HT-29 (cell line): ENCODE measurements around the gene NMU. TPM values are rescaled to one million over a fixed set of nuclear protein-coding genes. Genes with fewer than 3 reads are reported as not detected.
A peak's percentile ranks its signal among the peaks of the same experiment; 100 is the strongest.
"Not testable (repeated sequence)": the region's sequence is repeated elsewhere in the genome, so short reads cannot be mapped to it uniquely, and the experiment has no call there.

Source experiments
- DNase-seq: peaks from one replicate; pipeline ENCODE4 v3.0.0-alpha.2; 2015; ENCODE audit warnings: low spot score
- total RNA-seq: library from RNA; depleted of rRNA; stranded (reverse); fragments of >200 nt; shearing (Covaris generic); gene quantifications from 2 replicates; pipeline ENCODE4 v1.2.3, GENCODE V29; 2014; rRNA removed

NMU gene, protein sequence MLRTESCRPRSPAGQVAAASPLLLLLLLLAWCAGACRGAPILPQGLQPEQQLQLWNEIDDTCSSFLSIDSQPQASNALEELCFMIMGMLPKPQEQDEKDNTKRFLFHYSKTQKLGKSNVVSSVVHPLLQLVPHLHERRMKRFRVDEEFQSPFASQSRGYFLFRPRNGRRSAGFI
- total RNA-seq = 2.4 and 8.6 TPM in 2 replicates

DNA sequence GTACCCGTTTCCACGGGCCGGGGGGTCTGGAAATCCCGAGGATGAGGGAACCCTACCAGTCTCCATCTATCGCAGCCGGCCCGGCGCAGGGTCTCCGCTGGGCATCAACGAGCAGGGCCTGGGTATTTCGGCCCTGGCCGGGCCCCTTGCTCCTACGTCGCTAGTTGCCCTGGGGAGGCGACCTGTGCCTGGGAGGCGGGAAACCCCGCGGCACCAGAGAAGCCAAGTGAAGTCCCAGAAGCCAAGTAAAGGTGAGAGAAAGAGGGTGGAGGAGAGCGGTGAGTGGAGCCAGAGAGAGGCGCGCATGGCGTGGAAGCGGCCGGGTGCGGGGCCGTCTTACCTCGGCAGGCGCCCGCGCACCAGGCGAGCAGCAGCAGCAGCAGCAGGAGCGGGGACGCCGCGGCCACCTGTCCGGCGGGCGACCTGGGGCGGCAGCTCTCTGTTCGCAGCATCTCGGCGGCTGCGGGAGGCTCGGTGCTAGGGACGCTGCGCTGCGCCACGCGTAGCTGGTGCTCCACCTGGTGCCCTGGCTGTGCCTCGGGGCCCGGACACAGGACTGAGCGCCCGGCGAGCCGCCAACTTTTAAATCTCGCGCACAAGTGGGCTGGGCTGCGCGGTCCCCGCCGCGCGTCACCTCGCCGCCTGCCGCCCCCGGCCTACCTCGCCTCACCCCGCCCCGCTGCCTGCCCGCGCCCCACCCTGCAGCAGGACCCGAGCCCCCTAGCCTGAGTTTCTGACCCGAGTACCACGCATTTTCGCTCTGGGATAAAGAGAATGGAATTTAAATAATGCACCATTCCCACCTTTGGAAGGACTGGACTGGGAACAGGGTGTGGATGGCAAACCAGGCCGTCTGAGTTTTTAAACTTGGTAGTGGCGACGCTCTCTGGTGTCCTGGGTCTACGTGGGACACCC, at the start of gene NMU:
Gene NMU, minus strand, starts transcription at position 558 of the 915 bp plus-strand sequence. Its CDS starts 106 bp downstream, at position 452.
- peak; percentile 61 for DNase-seq

- DNase-seq = no peak
These were observed 48.2 kb upstream of the NMU start for GRCh38 chr4:55684276-55684675.

GRCh38 chr4:55682797-55683196, 46.7 kb upstream of the NMU start:
- DNase-seq = not testable (repeated sequence)

DNA sequence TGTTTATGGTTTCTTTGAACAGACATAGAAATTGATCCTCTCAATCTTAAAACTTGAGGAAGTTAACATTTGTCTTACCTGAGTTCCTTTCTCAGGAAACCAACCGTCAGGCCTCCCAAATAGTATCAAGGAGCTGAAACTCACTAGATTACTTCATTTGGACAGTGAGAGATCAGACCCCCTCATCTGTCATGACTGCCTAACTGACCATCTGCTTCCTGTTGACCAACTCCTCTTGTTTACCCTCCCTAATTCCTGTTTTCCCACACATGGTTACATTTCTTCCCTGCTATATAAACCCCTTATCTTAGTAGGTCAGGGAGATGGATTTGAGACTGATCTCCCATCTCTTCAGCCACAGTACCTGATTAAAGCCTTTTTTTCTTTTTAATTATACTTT, 46.2 kb upstream of the NMU start:
- no peak for DNase-seq

GRCh38 chr4:55681430-55681829, 45.3 kb upstream of the NMU start:
- DNase-seq = no peak

GRCh38 chr4:55675196-55675793, 39.2 kb upstream of the NMU start:
- DNase-seq = no peak

DNA sequence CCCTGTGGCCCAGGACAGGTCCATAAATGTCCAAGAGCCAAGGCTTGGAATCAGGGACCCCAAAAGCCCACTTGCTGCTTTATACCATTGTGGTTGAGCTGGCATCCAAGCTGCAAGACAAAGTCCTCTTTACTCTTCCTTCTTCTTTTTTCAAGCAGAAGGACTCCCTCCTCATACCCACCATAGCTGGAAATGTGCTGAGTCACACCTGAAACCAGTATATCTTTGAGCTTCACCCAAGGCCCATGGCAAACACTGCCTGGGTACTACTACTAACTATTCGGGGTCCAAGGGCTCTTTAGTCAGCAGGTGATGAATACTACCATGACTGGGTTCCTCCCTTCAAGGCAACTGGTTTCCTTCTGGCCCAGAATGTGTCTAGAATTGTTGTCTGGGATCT, 37.3 kb upstream of the NMU start:
- no peak for DNase-seq

- no peak for DNase-seq
These were observed 35.6 kb upstream of the NMU start for GRCh38 chr4:55671667-55672066.

- DNase-seq = no peak
These were observed 34.6 kb upstream of the NMU start for GRCh38 chr4:55670695-55671094.

DNA sequence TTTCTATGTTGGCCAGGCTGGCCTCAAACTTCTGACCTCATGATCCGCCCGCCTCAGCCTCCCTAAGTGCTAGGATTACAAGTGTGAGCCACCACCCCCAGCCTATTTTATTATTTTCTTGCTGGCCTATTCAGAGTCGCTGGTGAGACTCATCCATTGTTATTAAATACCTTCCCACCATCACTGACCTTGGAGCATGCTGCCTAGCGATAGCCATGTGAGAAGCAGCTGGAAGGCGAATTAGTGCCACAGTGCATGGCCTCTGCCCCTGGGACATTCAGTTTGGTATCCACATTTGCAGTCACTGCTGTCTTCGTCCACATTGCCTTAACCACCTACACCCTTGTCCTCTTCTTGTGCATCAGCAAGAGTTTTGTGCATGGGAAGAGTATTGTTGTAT, 32.4 kb upstream of the NMU start:
- no peak for DNase-seq

- DNase-seq = no peak
These were observed 30.4 kb upstream of the NMU start for GRCh38 chr4:55666535-55666934.

GRCh38 chr4:55663145-55663544, 27.0 kb upstream of the NMU start:
- no peak for DNase-seq

DNA sequence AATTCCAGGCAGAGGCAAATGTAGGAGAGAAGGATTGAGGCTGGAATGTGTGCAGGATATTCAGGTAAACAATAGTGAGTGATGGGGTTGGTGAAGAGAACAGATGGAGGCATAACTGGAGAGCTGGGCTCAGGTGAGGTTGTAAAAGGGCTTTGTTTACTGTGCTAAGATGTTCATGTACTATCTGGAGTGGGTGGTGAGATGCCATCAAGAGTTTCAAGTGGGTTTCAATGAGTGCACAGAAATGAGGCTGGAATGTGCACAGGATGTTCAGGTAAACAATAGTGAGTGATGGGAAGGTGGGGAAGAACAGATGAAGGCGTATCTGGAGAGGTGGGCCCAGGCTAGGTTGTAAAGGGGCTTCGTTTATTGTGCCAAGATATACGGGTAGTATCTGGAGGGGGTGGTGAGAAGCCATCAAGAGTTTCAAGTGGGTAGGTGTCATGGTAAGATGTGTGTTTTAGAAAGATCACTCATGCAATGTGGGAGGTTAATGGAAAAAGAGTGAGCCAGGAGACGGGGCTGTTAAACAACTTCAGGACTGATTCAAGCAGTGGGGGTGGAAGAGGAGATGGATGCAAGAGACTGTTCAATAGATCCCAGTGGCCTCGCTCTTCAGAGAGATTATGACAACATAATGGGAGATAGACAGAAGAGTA, 25.4 kb upstream of the NMU start:
- no peak for DNase-seq

DNA sequence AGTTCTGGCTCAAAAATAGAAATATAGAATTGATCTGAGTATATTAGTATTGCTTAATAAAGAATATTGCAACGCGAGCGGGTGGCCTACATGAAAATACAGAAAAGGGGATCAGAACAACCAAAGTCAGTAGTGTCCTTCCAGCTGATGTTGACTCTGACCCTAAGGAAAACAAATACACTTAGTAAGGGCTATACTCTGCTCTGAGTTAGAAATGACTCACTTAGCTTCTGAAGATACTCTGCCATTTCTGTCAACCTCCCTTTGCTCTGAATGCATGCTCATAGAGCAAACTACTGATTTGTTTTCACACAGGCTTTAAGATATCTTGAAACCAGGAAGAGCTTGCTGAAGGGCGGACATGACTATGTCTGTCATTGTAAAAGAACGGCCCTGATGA, 22.6 kb upstream of the NMU start:
- no peak for DNase-seq

GRCh38 chr4:55654131-55654530, 18.0 kb upstream of the NMU start:
- DNase-seq = no peak

DNA sequence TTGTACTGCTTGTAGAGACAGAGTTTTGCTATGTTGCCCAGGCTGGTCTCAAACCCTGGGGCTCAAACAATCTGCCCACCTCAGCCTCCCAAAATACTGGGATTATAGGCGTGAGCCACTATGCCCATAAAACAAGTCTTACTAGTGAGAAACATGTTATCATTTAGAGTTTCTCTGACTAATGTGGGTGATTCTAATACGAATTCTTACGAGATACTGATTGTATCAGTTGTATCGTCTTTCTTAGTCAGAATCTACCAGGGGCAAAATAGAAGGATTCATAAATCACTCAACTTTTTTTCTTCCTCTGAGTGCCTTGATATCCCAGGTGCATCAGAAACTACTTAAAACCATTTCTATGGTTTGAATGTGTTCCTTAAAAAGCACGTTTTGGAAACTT, 14.4 kb upstream of the NMU start:
- no peak for DNase-seq

- DNase-seq = no peak
These were observed 1.2 kb upstream of the NMU start for GRCh38 chr4:55637272-55637820.

GRCh38 chr4:55636656-55636999, 530 bp upstream of the NMU start:
- DNase-seq = no peak

DNA sequence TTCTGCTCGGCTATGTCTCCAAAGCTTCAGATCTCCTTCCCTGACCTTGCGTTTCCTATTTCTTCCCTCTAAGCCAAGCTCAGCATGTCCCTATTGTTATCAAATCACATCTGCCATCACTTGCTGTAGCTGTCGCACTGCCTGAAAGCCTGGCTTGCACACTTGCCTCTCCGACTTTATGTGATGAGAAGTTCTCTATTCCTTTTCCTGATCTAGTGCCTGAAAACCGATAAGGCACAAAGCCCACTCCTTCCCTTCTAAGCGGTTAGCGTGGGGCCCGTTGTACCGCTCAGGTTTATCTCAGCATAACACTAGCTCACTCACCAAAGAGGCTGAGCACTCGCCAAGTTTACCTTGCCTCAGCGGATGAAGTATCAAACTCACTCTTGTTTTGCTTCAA, 816 bp downstream of the NMU start:
- no peak for DNase-seq

GRCh38 chr4:55634417-55635128, 1.5 kb downstream of the NMU start:
- no peak for DNase-seq

- no peak for DNase-seq
These were observed 2.2 kb downstream of the NMU start for GRCh38 chr4:55633903-55634302.
